Fibroblast of skin of back (primary cell): ENCODE measurements around the gene EIF3CL.
"Not testable (repeated sequence)": the region's sequence is repeated elsewhere in the genome, so short reads cannot be mapped to it uniquely, and the experiment has no call there.

Experiments
- DNase-seq: peaks from one replicate; pipeline ENCODE4 v3.0.0-alpha.2; 2013

The EIF3CL gene

DNA sequence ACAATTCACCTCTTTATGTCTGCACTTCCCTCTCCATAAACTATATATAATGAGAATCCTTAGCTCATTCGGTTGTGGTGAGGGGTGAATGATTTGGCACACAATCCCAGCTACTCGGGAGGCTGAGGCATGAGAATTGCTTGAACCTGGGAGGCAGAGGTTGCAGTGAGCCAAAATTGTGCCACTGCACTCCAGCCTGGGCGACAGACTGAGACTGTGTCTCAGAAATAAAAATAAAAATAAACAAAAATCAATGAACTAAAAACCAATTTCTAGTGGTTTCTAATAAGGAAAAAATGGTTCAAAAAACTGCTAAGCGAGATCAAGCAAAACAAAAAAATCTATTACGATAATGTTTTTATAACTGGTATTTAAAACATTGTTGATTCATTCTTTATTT is 40.2 kb downstream of the EIF3CL start, which contains the start of gene NPIPB6:
Gene NPIPB6, minus strand, starts transcription at position 101 of the 400 bp plus-strand sequence. CDS start 686 bp downstream, outside the sequence.
- DNase-seq: not testable (repeated sequence)

DNA sequence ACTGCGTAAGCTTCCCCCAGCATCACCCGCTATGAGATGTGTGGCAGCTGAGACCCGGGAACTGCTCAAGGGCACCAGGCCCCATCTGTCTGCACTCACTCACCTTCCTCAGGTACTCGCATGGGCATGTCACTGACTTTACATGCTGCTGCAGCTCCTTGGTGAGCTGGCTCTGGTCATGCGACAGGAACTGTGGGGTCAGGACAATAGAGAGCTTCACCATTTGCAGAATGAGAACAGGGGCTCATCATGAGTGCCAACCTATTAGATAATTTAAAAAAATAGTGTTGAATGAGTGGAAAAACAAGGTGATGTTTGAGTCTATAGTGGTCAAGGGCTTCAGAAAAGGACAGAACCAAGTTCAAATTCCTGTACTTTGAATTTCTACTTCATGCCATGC is 41.0 kb downstream of the EIF3CL start:
- DNase-seq: not testable (repeated sequence)

DNA sequence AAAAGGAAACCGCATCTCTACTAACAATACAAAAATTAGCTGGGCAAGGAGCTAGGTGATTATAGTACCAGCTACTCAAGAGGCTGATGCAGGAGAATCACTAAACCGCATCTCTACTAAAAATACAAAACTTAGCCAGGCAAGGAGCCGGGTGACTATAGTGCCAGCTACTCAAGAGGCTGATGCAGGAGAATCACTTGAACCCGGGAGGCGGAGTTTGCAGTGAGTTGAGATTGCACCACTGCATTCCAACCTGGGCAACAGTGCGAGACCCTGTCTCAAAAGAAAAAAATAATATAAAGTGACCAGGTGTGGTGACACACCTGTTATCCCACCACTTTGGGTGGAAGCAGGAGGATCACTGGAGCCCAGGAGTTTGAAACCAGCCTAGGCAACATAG is 65.4 kb downstream of the EIF3CL start:
- not testable (repeated sequence) for DNase-seq

DNA sequence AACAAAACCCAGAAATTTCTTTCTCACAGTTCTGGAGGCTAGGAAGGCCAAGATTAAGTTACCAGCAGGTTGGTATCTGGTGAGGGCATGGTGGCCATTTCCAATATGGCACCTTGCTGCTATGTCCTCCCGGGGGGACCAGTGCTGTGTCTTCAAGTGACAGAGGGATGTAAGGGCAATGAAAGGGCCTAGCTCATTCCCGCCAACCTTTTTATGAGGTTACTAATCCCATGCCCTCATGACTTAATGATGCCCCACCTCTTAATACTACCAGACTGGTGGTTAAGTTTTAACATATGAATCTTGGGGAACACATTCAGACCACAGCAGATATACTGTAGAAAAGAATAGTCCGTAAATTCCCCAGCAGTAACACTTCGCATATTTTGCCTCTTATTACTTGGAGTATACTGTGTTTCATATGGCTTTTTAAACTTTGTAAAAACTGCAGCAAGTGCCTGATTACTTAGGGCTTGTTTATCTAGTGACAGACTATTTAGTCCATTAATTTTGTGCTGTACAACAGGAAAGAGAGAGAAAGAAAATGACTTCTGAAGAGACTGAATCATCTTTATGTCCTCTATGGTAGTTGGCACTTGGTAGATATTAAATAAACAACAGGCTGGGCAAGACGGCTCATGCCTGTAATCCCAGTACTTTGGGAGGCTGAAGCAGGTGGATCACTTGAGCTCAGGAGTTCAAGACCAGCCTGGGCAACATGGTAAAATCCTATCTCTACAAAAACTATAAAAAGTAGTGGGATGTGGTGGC is 66.5 kb downstream of the EIF3CL start:
- DNase-seq: not testable (repeated sequence)

DNA sequence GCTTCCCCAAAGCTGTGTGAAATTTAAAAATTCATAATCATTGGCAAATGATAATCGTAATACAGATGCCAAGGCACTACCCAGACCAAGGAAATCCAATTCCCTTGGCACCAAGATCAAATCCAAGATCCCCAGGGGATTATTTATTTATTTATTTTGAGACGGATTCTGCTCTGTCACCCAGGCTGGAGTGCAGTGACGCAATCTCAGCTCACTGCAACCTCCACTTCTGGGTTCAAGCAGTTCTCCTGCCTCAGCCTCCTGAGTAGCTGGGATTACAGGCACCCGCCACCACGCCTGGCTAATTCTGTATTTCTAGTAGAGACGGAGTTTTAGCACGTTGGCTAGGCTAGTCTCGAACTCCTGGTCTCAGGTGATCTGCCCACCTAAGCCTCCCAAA is 68.0 kb downstream of the EIF3CL start:
- DNase-seq: not testable (repeated sequence)

DNA sequence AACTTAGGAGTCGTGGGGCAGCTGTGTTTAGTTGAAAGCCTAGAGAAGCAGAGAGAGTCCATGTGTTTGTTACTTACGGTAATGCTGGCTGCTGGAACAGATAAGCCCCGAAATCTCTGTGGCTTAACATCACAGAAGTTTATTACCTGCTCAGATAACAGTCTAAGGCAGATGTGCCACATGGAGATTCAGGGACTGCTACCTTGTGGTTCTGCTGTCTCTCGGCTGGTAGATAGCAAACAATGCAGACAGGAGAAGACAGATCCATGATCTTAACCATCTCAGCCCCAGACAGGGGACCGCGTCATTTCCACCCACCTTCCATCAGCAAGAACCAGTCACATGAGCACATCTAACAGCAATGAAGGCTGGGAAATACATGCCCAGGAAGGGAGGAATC is 71.0 kb downstream of the EIF3CL start:
- DNase-seq: not testable (repeated sequence)

DNA sequence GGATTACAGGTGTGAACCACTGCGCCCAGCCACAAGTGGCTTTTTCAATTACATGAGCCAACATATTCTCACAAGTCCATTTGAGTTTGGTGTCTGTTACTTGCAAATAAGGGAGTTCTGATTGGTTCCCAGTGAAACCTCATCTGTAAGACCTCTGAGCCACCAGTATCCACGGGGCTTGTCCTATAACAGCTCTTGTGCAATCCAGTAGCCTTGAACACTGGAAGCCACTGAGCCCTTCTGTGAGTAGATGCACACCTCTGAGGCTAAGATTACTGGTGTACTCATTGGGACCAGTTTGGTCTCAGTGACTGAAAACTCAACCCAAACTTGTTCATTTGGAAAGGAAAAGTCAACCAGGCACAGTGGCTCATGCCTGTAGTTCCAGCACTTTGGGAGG is 72.7 kb downstream of the EIF3CL start:
- not testable (repeated sequence) for DNase-seq

DNA sequence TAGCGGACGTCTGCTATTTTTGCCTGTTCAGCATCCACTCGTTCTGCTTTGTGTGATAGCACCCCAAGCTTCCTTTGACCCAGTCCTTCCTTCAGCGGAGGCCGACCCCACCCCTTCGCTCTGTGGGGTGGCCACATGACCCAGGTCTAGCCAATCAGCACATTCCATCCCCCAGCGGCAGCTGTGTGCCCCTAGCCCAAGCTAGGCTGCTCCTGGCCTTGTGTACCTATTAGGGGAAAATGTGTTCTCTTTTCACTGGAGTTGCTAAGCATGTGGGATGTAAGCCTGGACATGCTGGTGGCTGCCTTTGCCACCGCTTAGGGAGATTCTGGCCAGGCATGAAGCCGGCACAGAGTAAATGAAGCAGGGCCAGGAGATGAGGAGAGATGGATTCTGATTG is 73.4 kb downstream of the EIF3CL start:
- not testable (repeated sequence) for DNase-seq
